Right lobe of liver (tissue), 6 donors: ENCODE results near the gene SLC25A38. TPM values are rescaled to one million over a fixed set of nuclear protein-coding genes. Genes with fewer than 3 reads are reported as not detected.

Source experiments
- ATAC-seq, 4 donors: fragments of 200-7000 bp; cut with Tn5 transposase; one replicate each; pipeline ENCODE4 v1.9.1; 2020; ENCODE audit warnings: mild to moderate bottlenecking in 4 of 4, moderate library complexity in 4 of 4
- DNase-seq, 3 donors: peaks; one replicate each; pipeline ENCODE4 v3.0.0-alpha.2; 2020
- H3K27ac ChIP-seq, 3 donors: fragments of 200-600 bp; one replicate each; pipeline ENCODE4 v1.8.0; 2022
- H3K27me3 ChIP-seq, 2 donors: fragments of 200-600 bp; one replicate each; pipeline ENCODE4 v1.8.0; 2022
- H3K36me3 ChIP-seq, 4 donors: fragments of 200-600 bp; sonication (generic) in 1 of 4; one replicate each; pipeline versions ENCODE4 v1.5.1 to v1.8.0; 2017 to 2022; ENCODE audit warnings: control low read depth in 1 of 4
- H3K4me1 ChIP-seq, 4 donors: fragments of 200-600 bp; sonication (generic) in 1 of 4; one replicate each; pipeline versions ENCODE4 v1.5.1 to v1.8.0; 2017 to 2022; ENCODE audit warnings: control low read depth in 1 of 4
- H3K4me3 ChIP-seq, 3 donors: fragments of 200-600 bp; one replicate each; pipeline ENCODE4 v1.8.0; 2022
- H3K9me3 ChIP-seq, 4 donors: fragments of 200-600 bp; sonication (generic) in 1 of 4; one replicate each; pipeline versions ENCODE4 v1.5.1 to v1.8.0; 2017 to 2022; ENCODE audit warnings: control low read depth in 1 of 4
- POLR2A ChIP-seq: fragments of 450-650 bp; IDR thresholded peaks from one replicate; pipeline ENCODE4 v1.6.1; 2017; ENCODE audit warnings: antibody characterized with exemption, mild to moderate bottlenecking
- WGBS: methylation state at CpG from one replicate; pipeline ENCODE4 v1.1.6; 2018; ENCODE audit warnings: low coverage, low lambda C conversion rate; ENCODE audit not compliant: insufficient coverage; ENCODE audit errors: missing lambda C conversion rate; 5-methylcytosine and 5-hydroxymethylcytosine counted together
- intact Hi-C, 2 donors: fragments of 100-400 bp; cut with DNase I; formaldehyde crosslinking; loops; one replicate each; pipeline versions ENCODE4 v1.11.2 to v1.14.1; 2022
- total RNA-seq, 6 experiments: library from RNA; depleted of rRNA in 2 of 6; stranded (reverse); fragments of >200 nt in 2 of 6; fragmentation: NEBNext Ultra II Directional in 3 of 6; extraction: Animal tissue kit (Norgen Biotek cat#: 25700) in 3 of 6; gene quantifications; one replicate each; pipeline versions ENCODE4 v1.1.0 to v1.2.4, GENCODE V29; 2016 to 2023
- TF ChIP-seq, protein P1 (sequence below), 4 donors: fragments of 200-600 bp in 3 of 4; fragments of 450-650 bp in 1 of 4; IDR thresholded peaks; one replicate each; pipeline versions ENCODE4 v1.5.1 to v1.8.0; 2016 to 2022; ENCODE audit warnings: antibody characterized with exemption in 4 of 4, mild to moderate bottlenecking in 2 of 4
- donor health status: DM: no; HTN: yes; CAD: no.
- donor health status: DM: no; HTN: no; CAD: no.
- donor health status: DM: no; HTN: no; CAD: no.
- donor health status: DM: no; HTN: yes; CAD: no.
- donor health status: DM: no; HTN: yes; CAD: no.

SLC25A38 gene
- total RNA-seq, 6 experiments from 2014 or later, result 20.9 to 36.7 (median 23.6) TPM

DNA sequence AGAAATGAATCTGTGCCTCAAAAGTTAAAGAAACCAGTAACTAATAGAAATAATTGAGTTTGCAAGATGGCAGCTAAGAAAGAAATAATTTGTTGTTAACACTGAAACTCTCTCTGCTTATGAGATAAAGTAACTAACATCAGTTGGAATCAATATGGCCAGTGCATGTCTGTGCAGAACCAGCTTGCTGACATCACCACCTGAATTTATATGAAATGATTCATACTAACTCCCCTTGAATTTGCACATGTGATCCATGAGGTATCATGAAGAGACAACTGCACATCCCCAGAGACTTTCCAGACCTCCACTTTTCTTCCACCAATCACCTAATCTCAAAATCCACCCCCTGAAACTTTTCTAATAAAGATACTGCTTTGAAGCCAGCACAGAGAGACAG, 10.3 kb upstream of the SLC25A38 start:
- intact Hi-C loops, result loop anchor here in 1 of 2 donors (10.0 kb wide), 1 partner anchor 178 kb away; the partner anchor contains the start of gene XIRP1
- Histone ChIP-seq H3K27ac (no peak overlapping the region), H3K27me3 (no peaks in the 10 kb centered on the region), H3K4me3 (no peak overlapping the region), H3K36me3 (no peaks in the 10 kb centered on the region), H3K4me1 (peaks cover 0 to 3% (median under 1%) of the 10 kb centered on the region in 4 donors), H3K9me3 (no peaks in the 10 kb centered on the region)
- DNase-seq, result no peak
- no peak for ATAC-seq
- TF ChIP-seq, protein P1, sequence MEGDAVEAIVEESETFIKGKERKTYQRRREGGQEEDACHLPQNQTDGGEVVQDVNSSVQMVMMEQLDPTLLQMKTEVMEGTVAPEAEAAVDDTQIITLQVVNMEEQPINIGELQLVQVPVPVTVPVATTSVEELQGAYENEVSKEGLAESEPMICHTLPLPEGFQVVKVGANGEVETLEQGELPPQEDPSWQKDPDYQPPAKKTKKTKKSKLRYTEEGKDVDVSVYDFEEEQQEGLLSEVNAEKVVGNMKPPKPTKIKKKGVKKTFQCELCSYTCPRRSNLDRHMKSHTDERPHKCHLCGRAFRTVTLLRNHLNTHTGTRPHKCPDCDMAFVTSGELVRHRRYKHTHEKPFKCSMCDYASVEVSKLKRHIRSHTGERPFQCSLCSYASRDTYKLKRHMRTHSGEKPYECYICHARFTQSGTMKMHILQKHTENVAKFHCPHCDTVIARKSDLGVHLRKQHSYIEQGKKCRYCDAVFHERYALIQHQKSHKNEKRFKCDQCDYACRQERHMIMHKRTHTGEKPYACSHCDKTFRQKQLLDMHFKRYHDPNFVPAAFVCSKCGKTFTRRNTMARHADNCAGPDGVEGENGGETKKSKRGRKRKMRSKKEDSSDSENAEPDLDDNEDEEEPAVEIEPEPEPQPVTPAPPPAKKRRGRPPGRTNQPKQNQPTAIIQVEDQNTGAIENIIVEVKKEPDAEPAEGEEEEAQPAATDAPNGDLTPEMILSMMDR (IDR thresholded peaks at IDR 0.05), result no peak
- no peak for TF ChIP-seq POLR2A

DNA sequence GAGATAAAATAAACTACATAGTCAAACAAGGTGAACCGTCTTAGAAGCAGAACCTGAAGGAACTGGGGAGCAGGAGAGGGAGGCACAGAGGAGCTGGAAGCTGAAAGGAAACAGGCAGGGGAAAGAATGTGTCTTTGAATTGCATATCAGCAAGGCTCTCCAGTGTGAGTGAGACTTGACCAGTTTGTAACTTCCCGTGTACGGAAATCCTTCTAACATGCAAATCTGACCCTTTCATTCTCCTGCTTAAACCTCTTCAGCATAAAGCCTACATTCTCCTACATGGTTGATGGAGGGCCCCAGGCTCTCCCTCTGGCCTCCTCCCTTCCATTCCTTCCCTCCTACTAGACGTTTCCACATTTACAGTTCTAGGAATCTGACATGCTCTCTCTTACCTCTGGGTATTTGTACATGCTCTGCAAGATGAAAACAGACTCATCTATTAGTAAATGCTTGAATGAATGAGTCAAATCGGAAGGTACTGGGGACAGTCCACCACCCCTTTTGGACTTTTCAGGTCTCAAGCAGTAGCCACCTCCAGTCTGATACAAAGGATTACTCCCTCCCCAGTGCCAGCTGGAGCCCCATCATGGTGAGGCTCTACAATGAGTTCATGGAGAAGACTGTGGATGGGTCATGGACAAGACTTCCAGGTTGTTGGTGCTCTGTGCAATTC, 6.1 kb upstream of the SLC25A38 start:
- 56% methylated on average over 5 of the region's 5 CpGs for WGBS
- no peak for TF ChIP-seq POLR2A
- TF ChIP-seq, protein P1 (IDR thresholded peaks at IDR 0.05), result no peak
- Histone ChIP-seq H3K4me3 (no peak overlapping the region), H3K9me3 (no peaks in the 10 kb centered on the region), H3K36me3 (no peaks in the 10 kb centered on the region), H3K27me3 (no peaks in the 10 kb centered on the region), H3K27ac (no peak overlapping the region), H3K4me1 (peaks cover 0 to 27% (median 6%) of the 10 kb centered on the region in 4 donors)
- intact Hi-C loops, result loop anchor here in 1 of 2 donors (10.0 kb wide), 1 partner anchor 182 kb away; the partner anchor contains the start of gene XIRP1
- DNase-seq (no peak), ATAC-seq (peak in 1 of 4 donors; percentile 12)

DNA sequence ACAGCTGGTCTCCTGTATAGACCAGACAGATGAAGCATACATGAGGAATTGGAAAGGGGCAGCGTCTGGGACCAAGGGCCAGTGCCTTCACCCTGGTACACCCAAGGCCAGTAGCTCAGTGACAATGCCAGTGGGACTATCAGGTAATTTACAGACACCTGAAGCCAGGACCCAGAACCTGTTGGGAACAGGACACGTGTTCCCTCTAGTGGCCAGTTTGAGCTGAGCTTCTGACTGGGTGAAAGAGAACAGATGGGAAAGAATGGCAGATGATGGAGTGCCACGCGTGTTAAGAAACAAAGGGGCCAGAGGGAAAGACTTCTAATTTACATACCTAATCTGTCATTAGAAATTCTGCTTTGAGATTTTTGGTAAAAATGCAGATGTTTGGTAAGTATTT, 5.1 kb upstream of the SLC25A38 start:
- Histone ChIP-seq H3K4me1 (peaks cover 0 to 34% (median 8%) of the 10 kb centered on the region in 4 donors), H3K9me3 (no peaks in the 10 kb centered on the region), H3K4me3 (no peak overlapping the region), H3K36me3 (no peaks in the 10 kb centered on the region), H3K27ac (peak overlapping the region in 1 of 3 donors; percentile 87), H3K27me3 (no peaks in the 10 kb centered on the region)
- 6% methylated on average over 4 of the region's 4 CpGs for WGBS
- DNase-seq (peak; percentile 47 to 79 (median 64)), ATAC-seq (peak; percentile 79 to 87 (median 82))
- TF ChIP-seq, protein P1 (IDR thresholded peaks at IDR 0.05), result peak; percentile 74 to 87 (median 83)
- no peak for TF ChIP-seq POLR2A
- intact Hi-C loops, result loop anchor here in 1 of 2 donors (10.0 kb wide), 1 partner anchor 183 kb away; the partner anchor contains the start of gene XIRP1

DNA sequence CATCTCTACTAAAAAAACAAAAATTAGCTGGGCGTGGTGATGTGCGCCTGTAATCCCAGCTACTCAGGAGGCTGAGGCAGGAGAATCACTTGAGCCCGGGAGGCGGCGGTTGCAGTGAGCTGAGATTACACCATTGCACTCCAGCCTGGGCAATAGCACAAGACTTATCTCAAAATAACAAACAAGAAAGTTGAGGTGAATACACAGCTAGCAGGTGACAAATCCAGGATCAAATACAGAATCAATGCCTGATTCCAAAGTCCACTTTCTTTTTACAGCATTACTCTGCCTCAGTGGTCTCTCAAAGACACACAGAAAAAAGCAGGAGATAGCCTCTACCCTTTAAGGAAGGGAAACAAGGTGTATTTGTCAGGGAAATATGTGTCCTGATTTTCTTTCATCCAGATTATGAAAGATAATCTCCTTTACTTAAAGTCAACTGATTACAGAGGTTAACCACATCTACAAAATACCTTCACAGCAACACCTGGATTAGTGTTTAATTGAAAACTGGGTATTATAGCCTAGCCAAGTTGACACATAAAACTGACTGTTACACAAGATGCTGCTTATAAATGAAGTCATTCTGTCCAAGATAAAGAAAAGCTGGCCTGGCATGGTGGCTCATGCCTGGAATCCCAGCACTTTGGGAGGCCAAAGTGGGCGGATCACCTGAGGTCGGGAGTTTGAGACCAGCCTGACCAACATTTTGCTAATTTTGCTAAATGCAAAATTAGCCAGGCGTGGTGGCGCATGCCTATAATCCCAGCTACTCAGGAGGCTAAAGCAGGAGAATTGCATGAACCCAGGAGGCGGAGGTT, 4.0 kb upstream of the SLC25A38 start:
- Histone ChIP-seq H3K4me1 (peaks cover 0 to 34% (median 8%) of the 10 kb centered on the region in 4 donors), H3K36me3 (no peaks in the 10 kb centered on the region), H3K27ac (peak overlapping the region; percentile 69 to 87 (median 78)), H3K4me3 (no peak overlapping the region), H3K9me3 (no peaks in the 10 kb centered on the region), H3K27me3 (no peaks in the 10 kb centered on the region)
- DNase-seq (peak; percentile 50 to 73 (median 72)), ATAC-seq (peak; percentile 53 to 61 (median 56))
- WGBS, result 34% methylated on average over 10 of the region's 10 CpGs
- TF ChIP-seq POLR2A, result no peak
- TF ChIP-seq, protein P1 (IDR thresholded peaks at IDR 0.05), result no peak
- intact Hi-C loops, result loop anchor here in 1 of 2 donors (10.0 kb wide), 1 partner anchor 184 kb away; the partner anchor contains the start of gene XIRP1
